Thoracic aorta (tissue), 2 donors: ENCODE measurements around the gene P4HA2. TPM values are rescaled to one million over a fixed set of nuclear protein-coding genes. Genes with fewer than 3 reads are reported as not detected.

Experiments used
- ATAC-seq: fragments of 150-250 bp; one replicate; pipeline ENCODE4 v1.8.0; 2017; ENCODE audit warnings: low read depth; ENCODE audit not compliant: insufficient number of reproducible peaks, low FRiP score
- DNase-seq: peaks from one replicate; pipeline ENCODE4 v3.0.0-alpha.2; 2020; ENCODE audit warnings: low spot score
- H3K27ac ChIP-seq, 2 donors: fragments of 200-600 bp; sonication (generic); 1 replicate in 1 of 2; 2 replicates in 1 of 2; pipeline ENCODE4 v1.5.1; 2016; ENCODE audit warnings: mild to moderate bottlenecking in 2 of 2, moderate library complexity in 2 of 2
- H3K27me3 ChIP-seq: fragments of 200-600 bp; sonication (generic); replicated peaks from 2 replicates; pipeline ENCODE4 v1.6.0; 2016; ENCODE audit warnings: mild to moderate bottlenecking; ENCODE audit not compliant: insufficient read depth
- H3K36me3 ChIP-seq: fragments of 200-600 bp; sonication (generic); one replicate; pipeline ENCODE4 v1.5.1; 2016
- H3K4me1 ChIP-seq, 2 donors: fragments of 200-600 bp; sonication (generic); 1 replicate in 1 of 2; 2 replicates in 1 of 2; pipeline versions ENCODE4 v1.5.1 to v1.6.0; 2016; ENCODE audit warnings: low read depth in 2 of 2, mild to moderate bottlenecking in 1 of 2; ENCODE audit not compliant: control insufficient read depth in 1 of 2
- H3K4me3 ChIP-seq: fragments of 200-600 bp; sonication (generic); 2 replicates; pipeline ENCODE4 v1.5.1; 2016; ENCODE audit warnings: mild to moderate bottlenecking
- H3K9me3 ChIP-seq: fragments of 200-600 bp; sonication (generic); 2 replicates; pipeline ENCODE4 v1.5.1; 2016
- total RNA-seq, 2 donors: library from RNA; depleted of rRNA; stranded (reverse); fragments of >200 nt; gene quantifications; one replicate each; pipeline versions ENCODE4 v1.1.0 to v1.2.3, GENCODE V29; 2016
- TF ChIP-seq, protein P1 (sequence below): fragments of 200-600 bp; sonication (generic); IDR thresholded peaks from one replicate; pipeline ENCODE4 v1.5.1; 2019; ENCODE audit warnings: antibody characterized with exemption

The P4HA2 gene
- total RNA-seq, 2 donors from 2014 or later, result 31.3 to 47.7 TPM

DNA sequence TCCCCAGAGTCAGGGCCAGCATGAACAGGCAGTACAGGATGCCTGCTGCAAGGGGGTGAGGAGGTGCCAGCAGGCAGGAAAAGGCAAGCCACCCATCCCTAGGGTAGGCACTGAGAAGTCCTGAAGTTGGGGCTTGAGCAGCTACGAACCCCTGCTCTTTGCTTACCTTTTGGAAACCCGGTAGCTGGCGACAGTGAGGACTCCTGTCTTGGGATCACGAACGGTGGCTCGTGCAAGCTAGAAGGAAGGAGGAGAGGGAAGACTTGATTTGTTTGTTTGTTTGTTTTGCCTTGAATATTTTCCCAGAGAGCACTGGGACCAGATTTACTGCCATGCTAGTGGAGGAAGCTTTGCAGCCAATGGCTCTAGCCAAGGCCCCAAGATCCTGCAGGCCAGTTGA, 23.7 kb downstream of the P4HA2 start:
- TF ChIP-seq, protein P1, sequence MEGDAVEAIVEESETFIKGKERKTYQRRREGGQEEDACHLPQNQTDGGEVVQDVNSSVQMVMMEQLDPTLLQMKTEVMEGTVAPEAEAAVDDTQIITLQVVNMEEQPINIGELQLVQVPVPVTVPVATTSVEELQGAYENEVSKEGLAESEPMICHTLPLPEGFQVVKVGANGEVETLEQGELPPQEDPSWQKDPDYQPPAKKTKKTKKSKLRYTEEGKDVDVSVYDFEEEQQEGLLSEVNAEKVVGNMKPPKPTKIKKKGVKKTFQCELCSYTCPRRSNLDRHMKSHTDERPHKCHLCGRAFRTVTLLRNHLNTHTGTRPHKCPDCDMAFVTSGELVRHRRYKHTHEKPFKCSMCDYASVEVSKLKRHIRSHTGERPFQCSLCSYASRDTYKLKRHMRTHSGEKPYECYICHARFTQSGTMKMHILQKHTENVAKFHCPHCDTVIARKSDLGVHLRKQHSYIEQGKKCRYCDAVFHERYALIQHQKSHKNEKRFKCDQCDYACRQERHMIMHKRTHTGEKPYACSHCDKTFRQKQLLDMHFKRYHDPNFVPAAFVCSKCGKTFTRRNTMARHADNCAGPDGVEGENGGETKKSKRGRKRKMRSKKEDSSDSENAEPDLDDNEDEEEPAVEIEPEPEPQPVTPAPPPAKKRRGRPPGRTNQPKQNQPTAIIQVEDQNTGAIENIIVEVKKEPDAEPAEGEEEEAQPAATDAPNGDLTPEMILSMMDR, result no peak
- Histone ChIP-seq H3K27ac (no peak overlapping the region), H3K36me3 (peaks cover 48% of the 10 kb centered on the region), H3K4me1 (peaks cover 8 to 14% of the 10 kb centered on the region in 2 donors), H3K27me3 (no peaks in the 10 kb centered on the region), H3K9me3 (no peaks in the 10 kb centered on the region), H3K4me3 (no peak overlapping the region)
- DNase-seq (no peak), ATAC-seq (no peak)

GRCh38 chr5:132203464-132203818, 24.2 kb downstream of the P4HA2 start:
- no peak for DNase-seq
- Histone ChIP-seq H3K4me3 (no peak overlapping the region), H3K27ac (no peak overlapping the region), H3K36me3 (peaks cover 48% of the 10 kb centered on the region), H3K27me3 (no peaks in the 10 kb centered on the region), H3K9me3 (no peaks in the 10 kb centered on the region), H3K4me1 (peaks cover 8 to 14% of the 10 kb centered on the region in 2 donors)
- TF ChIP-seq, protein P1, result no peak
- ATAC-seq, result peak; percentile 31

DNA sequence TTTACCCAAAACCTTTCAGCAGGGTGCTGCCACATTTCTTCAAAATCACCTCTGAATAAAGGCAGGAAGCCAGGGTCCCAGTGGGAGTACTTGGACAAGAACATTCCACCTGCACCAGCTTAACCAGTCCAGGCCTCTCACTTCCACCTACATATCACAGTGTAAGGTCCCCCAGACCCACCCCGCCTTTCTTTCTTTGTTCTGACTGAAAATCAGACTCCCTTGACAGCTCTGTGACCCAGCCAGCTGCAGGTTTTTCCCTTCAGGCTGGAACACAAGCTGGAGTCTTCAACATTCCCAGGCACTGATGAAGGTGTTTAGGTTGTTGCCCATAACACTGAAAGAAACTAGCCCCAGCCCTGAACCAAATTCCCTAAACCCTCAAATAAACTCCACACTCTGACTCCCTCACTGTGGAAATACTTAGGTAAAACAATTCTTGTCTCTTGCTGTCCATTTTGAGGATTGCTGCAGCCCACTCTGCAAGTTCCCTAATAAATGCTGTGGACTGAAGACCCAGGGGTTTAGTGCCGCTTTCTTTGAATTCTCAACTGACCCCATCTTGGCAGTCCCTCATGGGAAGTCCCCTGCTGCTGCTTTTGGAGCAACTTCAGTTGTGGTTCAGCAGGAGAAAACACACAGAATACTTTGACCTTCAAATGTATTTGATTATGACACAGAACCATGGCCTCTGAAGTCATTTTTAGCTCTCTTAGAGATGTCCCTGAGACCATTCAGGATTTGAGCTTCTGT, 24.8 kb downstream of the P4HA2 start:
- TF ChIP-seq, protein P1, result no peak
- Histone ChIP-seq H3K4me1 (peaks cover 8 to 14% of the 10 kb centered on the region in 2 donors), H3K36me3 (peaks cover 49% of the 10 kb centered on the region), H3K27ac (no peak overlapping the region), H3K4me3 (no peak overlapping the region), H3K27me3 (no peaks in the 10 kb centered on the region), H3K9me3 (no peaks in the 10 kb centered on the region)
- DNase-seq (no peak), ATAC-seq (no peak)

DNA sequence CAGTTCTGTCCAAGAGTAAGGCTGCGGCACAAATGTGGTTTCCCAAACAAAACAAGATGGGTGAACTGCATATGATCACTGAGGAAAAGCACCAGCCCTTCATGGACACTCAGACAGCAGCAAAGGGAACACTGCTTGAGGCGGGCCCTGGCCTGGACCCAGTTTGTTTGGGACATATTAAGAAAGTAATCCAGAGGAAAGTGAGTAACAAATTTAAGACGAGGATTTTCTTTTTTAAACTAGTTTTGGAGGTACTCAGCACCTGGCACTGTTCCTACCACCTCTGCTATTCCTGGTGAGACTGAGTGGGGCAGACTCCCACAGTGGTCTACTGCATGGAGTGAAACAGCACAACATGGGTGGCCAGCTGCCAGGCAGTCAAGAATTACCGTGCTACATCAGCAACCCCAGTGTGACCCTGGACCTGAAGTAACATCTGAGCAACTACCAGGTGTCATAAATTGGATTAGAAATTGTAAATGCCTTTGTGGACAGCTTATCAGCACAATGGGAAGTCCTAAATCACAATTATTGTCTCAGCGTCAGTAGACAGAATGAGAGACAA, 28.5 kb downstream of the P4HA2 start:
- Histone ChIP-seq H3K27me3 (no peaks in the 10 kb centered on the region), H3K9me3 (no peaks in the 10 kb centered on the region), H3K4me1 (no peaks in the 10 kb centered on the region), H3K4me3 (no peak overlapping the region), H3K36me3 (peaks cover 56% of the 10 kb centered on the region), H3K27ac (no peak overlapping the region)
- ATAC-seq (no peak), DNase-seq (no peak)
- TF ChIP-seq, protein P1, result no peak

- Histone ChIP-seq H3K36me3 (peaks cover 52% of the 10 kb centered on the region), H3K4me1 (no peaks in the 10 kb centered on the region), H3K4me3 (no peak overlapping the region), H3K27me3 (no peaks in the 10 kb centered on the region), H3K27ac (no peak overlapping the region), H3K9me3 (no peaks in the 10 kb centered on the region)
- DNase-seq (no peak), ATAC-seq (no peak)
- TF ChIP-seq, protein P1, result no peak
These were observed 29.1 kb downstream of the P4HA2 start for GRCh38 chr5:132198571-132198970.
